ENCODE results near the gene MBD4.

- TF ChIP-seq CTCF (IDR thresholded peaks at IDR 0.05; ENCODE audit: low read length) (no peak), EZH2 (IDR thresholded peaks at IDR 0.05; ENCODE audit: borderline replicate concordance, low read length) (no peak)
These were observed 10.7 kb downstream of the MBD4 start for GRCh38 chr3:129429080-129429451.
